Activated CD8-positive, alpha-beta T cell treated with anti-CD3 and anti-CD28 coated beads for 36 hours (primary cell): ENCODE measurements around the gene RABGAP1L. TPM values are rescaled to one million over a fixed set of nuclear protein-coding genes. Genes with fewer than 3 reads are reported as not detected.

Source experiments
- ATAC-seq: fragments of 200-7000 bp; cut with Tn5 transposase; one replicate; pipeline ENCODE4 v1.10.0; 2021; ENCODE audit warnings: mild to moderate bottlenecking, moderate library complexity
- CTCF ChIA-PET: fragments of 350-600 bp; sonication (Branson Sonifier 250); formaldehyde crosslinking; loops from one replicate; lab custom pipeline; 2021; ENCODE audit warnings: antibody characterized with exemption; lab: Charles Lee
- POLR2A ChIA-PET: fragments of 350-600 bp; sonication (Branson Sonifier 250); formaldehyde crosslinking; loops from one replicate; lab custom pipeline; 2021; ENCODE audit warnings: antibody characterized with exemption; lab: Charles Lee
- DNase-seq: peaks from one replicate; pipeline ENCODE4 v3.0.0-alpha.2; 2020
- H3K27ac Mint-ChIP-seq: one replicate; pipeline ENCODE4 v1.8.0; 2021; ENCODE audit warnings: mild to moderate bottlenecking, mixed read lengths
- H3K27me3 Mint-ChIP-seq: one replicate; pipeline ENCODE4 v1.8.0; 2021; ENCODE audit warnings: mixed read lengths
- H3K36me3 Mint-ChIP-seq: one replicate; pipeline ENCODE4 v1.8.0; 2021; ENCODE audit warnings: low read depth, mixed read lengths
- H3K4me1 Mint-ChIP-seq: one replicate; pipeline ENCODE4 v1.8.0; 2021; ENCODE audit warnings: low read depth, mixed read lengths
- H3K4me3 Mint-ChIP-seq: one replicate; pipeline ENCODE4 v1.8.0; 2021; ENCODE audit warnings: mild to moderate bottlenecking, moderate library complexity, mixed read lengths
- H3K9me3 Mint-ChIP-seq: one replicate; pipeline ENCODE4 v1.8.0; 2021; ENCODE audit warnings: mixed read lengths
- CTCF ChIP-seq: fragments of 200-600 bp; IDR thresholded peaks from one replicate; pipeline ENCODE4 v1.8.0; 2022; ENCODE audit warnings: antibody characterized with exemption, mild to moderate bottlenecking
- intact Hi-C: fragments of 100-400 bp; cut with micrococcal nuclease; formaldehyde crosslinking; loops from one replicate; pipeline ENCODE4 v1.10.0; 2022
- total RNA-seq, 2 experiments: library from RNA; stranded (reverse); gene quantifications; one replicate each; pipeline ENCODE4 v1.2.3, GENCODE V29; 2021

RABGAP1L gene
- total RNA-seq, 2 experiments from 2014 or later, result 26.9 to 29.4 TPM

GRCh38 chr1:174931214-174931613, 771.9 kb downstream of the RABGAP1L start:
- no peaks in the 10 kb centered on the region for H3K9me3 Mint-ChIP-seq
- ATAC-seq (no peak), DNase-seq (no peak)
- ChIA-PET CTCF (no interaction called here), POLR2A (no interaction called here)
- no peak for TF ChIP-seq CTCF
- H3K27me3 Mint-ChIP-seq, result no peaks in the 10 kb centered on the region
- no peak overlapping the region for H3K27ac Mint-ChIP-seq
- H3K4me1 Mint-ChIP-seq, result peaks cover 3% of the 10 kb centered on the region
- intact Hi-C loops, result no loop called here
- H3K4me3 Mint-ChIP-seq, result no peak overlapping the region
- H3K36me3 Mint-ChIP-seq, result no peaks in the 10 kb centered on the region

GRCh38 chr1:174932587-174932986, 773.3 kb downstream of the RABGAP1L start:
- Mint-ChIP-seq H3K4me1 (peaks cover 3% of the 10 kb centered on the region), H3K27me3 (no peaks in the 10 kb centered on the region), H3K4me3 (no peak overlapping the region), H3K9me3 (no peaks in the 10 kb centered on the region), H3K27ac (no peak overlapping the region), H3K36me3 (no peaks in the 10 kb centered on the region)
- no peak for DNase-seq
- ChIA-PET POLR2A (no interaction called here), CTCF (no interaction called here)
- intact Hi-C loops, result no loop called here
- ATAC-seq, result no peak
- TF ChIP-seq CTCF, result no peak

GRCh38 chr1:174935961-174936727, 776.8 kb downstream of the RABGAP1L start:
- no peak for ATAC-seq
- Mint-ChIP-seq H3K27me3 (no peaks in the 10 kb centered on the region), H3K4me1 (peaks cover 14% of the 10 kb centered on the region), H3K9me3 (no peaks in the 10 kb centered on the region), H3K4me3 (no peak overlapping the region), H3K27ac (no peak overlapping the region), H3K36me3 (peaks cover 1% of the 10 kb centered on the region)
- no peak for TF ChIP-seq CTCF
- intact Hi-C loops, result no loop called here
- ChIA-PET POLR2A (interaction anchor here (1.1 kb wide), 1 partner anchor 22 kb away, joined by 3 read pairs; no protein-coding TSS in a partner anchor), CTCF (no interaction called here)
- DNase-seq, result no peak

- peak overlapping the region; percentile 21 for H3K4me3 Mint-ChIP-seq
- H3K27me3 Mint-ChIP-seq, result no peaks in the 10 kb centered on the region
- TF ChIP-seq CTCF, result no peak
- intact Hi-C loops, result no loop called here
- peak; percentile 51 for ATAC-seq
- ChIA-PET CTCF (interaction anchor here (2.2 kb wide), 1 partner anchor 48 kb away, joined by 6 read pairs; no protein-coding TSS in a partner anchor), POLR2A (no interaction called here)
- DNase-seq, result no peak
- peaks cover 1% of the 10 kb centered on the region for H3K36me3 Mint-ChIP-seq
- peak overlapping the region; percentile 29 for H3K27ac Mint-ChIP-seq
- H3K4me1 Mint-ChIP-seq, result peaks cover 11% of the 10 kb centered on the region
- no peaks in the 10 kb centered on the region for H3K9me3 Mint-ChIP-seq
These were observed 779.1 kb downstream of the RABGAP1L start for GRCh38 chr1:174938281-174939007.
